Measurements from ENCODE around the gene KRT74.

- TF ChIP-seq CTCF (conservative IDR thresholded peaks at IDR 0.05) (no peak), ZFX (IDR thresholded peaks at IDR 0.05) (no peak)
These were observed 42.3 kb upstream of the KRT74 start for GRCh38 chr12:52615912-52616311.

All from C4-2B (cell line).